IgD-negative memory B cell (primary cell): ENCODE data around the gene EPHA6. TPM values are rescaled to one million over a fixed set of nuclear protein-coding genes. Genes with fewer than 3 reads are reported as not detected.

Experiments
- H3K27ac Mint-ChIP-seq, 3 donors: one replicate each; pipeline ENCODE4 v1.8.0; 2020 to 2022; ENCODE audit warnings: mild to moderate bottlenecking in 3 of 3, mixed read lengths in 3 of 3, moderate library complexity in 1 of 3
- H3K27me3 Mint-ChIP-seq: one replicate; pipeline ENCODE4 v1.8.0; 2021; ENCODE audit warnings: mixed read lengths
- H3K36me3 Mint-ChIP-seq: one replicate; pipeline ENCODE4 v1.8.0; 2020; ENCODE audit warnings: mild to moderate bottlenecking, mixed read lengths
- H3K4me1 Mint-ChIP-seq, 3 donors: one replicate each; pipeline ENCODE4 v1.8.0; 2020 to 2022; ENCODE audit warnings: mixed read lengths in 3 of 3, mild to moderate bottlenecking in 1 of 3
- H3K4me3 Mint-ChIP-seq, 4 donors: one replicate each; pipeline ENCODE4 v1.8.0; 2020 to 2022; ENCODE audit warnings: mild to moderate bottlenecking in 4 of 4, mixed read lengths in 4 of 4, moderate library complexity in 3 of 4
- H3K9me3 Mint-ChIP-seq, 3 donors: one replicate each; pipeline ENCODE4 v1.8.0; 2020 to 2021; ENCODE audit warnings: mixed read lengths in 3 of 3, mild to moderate bottlenecking in 1 of 3
- polyA plus RNA-seq: library from polyadenylated mRNA; unstranded; fragments of 300-500 nt; fragmentation: Illumina TruSeq; gene quantifications from one replicate; pipeline ENCODE4 v1.2.3, GENCODE V29; 2021

Gene EPHA6
- polyA plus RNA-seq, 1 donor from 2014 or later, result not detected

DNA sequence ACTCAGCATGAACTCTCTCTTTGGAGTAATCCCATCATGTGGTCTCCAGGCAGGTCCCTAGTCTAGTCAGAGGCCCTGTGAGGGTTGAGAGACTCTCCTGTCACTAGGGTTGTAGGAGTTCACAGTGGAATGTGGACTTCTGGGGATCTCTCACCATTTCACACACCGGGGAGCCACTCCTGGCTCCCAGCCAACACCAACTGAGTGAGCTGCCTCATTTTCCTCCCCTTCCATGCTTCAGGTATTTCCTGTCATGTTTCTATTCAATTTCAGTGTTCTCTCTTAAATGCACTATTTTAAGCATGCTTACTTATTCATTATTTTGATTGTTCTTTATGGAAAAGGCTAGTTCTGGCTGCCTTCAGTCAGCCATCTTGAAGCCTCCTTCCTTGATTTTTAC, 482.6 kb downstream of the EPHA6 start:
- H3K9me3 Mint-ChIP-seq, result peaks cover 0 to 6% (median 1%) of the 10 kb centered on the region in 3 donors
- peaks cover 0 to 2% (median 0%) of the 10 kb centered on the region in 3 donors for H3K4me1 Mint-ChIP-seq
- H3K27ac Mint-ChIP-seq, result no peak overlapping the region
- H3K36me3 Mint-ChIP-seq, result no peaks in the 10 kb centered on the region
- no peak overlapping the region for H3K4me3 Mint-ChIP-seq
- no peaks in the 10 kb centered on the region for H3K27me3 Mint-ChIP-seq

GRCh38 chr3:97301114-97301513, 486.7 kb downstream of the EPHA6 start:
- Mint-ChIP-seq H3K27ac (no peak overlapping the region), H3K4me3 (no peak overlapping the region), H3K27me3 (no peaks in the 10 kb centered on the region), H3K4me1 (no peaks in the 10 kb centered on the region), H3K9me3 (peaks cover 4 to 5% (median 4%) of the 10 kb centered on the region in 3 donors), H3K36me3 (peaks cover 2% of the 10 kb centered on the region)

GRCh38 chr3:97306226-97306625, 491.8 kb downstream of the EPHA6 start:
- no peaks in the 10 kb centered on the region for H3K27me3 Mint-ChIP-seq
- no peak overlapping the region for H3K27ac Mint-ChIP-seq
- H3K4me3 Mint-ChIP-seq, result no peak overlapping the region
- peaks cover 2% of the 10 kb centered on the region for H3K36me3 Mint-ChIP-seq
- no peaks in the 10 kb centered on the region for H3K4me1 Mint-ChIP-seq
- H3K9me3 Mint-ChIP-seq, result peaks cover 2 to 5% (median 4%) of the 10 kb centered on the region in 3 donors

DNA sequence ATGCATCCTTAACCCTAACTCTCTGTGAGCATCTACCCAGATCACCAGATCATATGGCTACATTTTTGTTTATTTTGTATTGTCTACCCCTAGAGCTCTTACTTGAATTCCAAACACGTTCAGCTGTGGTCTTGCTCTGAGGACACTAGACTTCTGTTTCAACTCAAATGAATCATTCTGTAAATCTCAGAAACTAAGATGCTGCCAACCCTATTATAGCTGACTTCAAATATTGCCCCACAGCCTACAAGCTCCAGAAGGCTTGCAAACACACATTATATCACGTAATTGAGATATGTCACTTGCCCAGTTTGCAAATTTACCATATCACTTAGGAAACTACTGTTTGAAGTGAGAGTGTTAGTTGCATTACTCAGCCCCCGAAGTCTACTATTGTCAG, 524.0 kb downstream of the EPHA6 start:
- no peaks in the 10 kb centered on the region for H3K4me1 Mint-ChIP-seq
- peaks cover 0 to 2% (median 0%) of the 10 kb centered on the region in 3 donors for H3K9me3 Mint-ChIP-seq
- H3K27me3 Mint-ChIP-seq, result no peaks in the 10 kb centered on the region
- H3K36me3 Mint-ChIP-seq, result no peaks in the 10 kb centered on the region
- no peak overlapping the region for H3K27ac Mint-ChIP-seq
- H3K4me3 Mint-ChIP-seq, result no peak overlapping the region

GRCh38 chr3:97340940-97341339, 526.5 kb downstream of the EPHA6 start:
- no peak overlapping the region for H3K4me3 Mint-ChIP-seq
- no peaks in the 10 kb centered on the region for H3K27me3 Mint-ChIP-seq
- H3K27ac Mint-ChIP-seq, result no peak overlapping the region
- H3K36me3 Mint-ChIP-seq, result no peaks in the 10 kb centered on the region
- H3K4me1 Mint-ChIP-seq, result no peaks in the 10 kb centered on the region
- peaks cover 0 to 3% (median 0%) of the 10 kb centered on the region in 3 donors for H3K9me3 Mint-ChIP-seq

DNA sequence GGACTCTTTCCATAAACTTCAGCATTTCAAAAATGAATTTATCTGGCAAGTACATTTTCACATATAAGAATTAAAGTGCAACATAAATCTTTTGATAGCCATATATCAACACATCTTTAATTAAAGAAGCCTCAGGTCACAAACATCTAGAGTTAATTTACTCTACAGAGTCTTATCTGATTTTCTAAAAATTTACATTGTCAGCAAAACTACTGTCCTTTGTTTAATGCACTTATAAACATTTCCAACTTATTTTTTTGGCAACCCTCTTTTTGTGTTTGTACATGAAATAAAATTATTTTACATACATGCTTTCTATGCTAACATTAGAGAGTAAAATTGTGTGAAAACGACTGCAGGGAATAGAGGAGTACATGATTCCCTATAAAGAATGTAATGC, 533.4 kb downstream of the EPHA6 start:
- no peaks in the 10 kb centered on the region for H3K36me3 Mint-ChIP-seq
- no peaks in the 10 kb centered on the region for H3K27me3 Mint-ChIP-seq
- no peak overlapping the region for H3K27ac Mint-ChIP-seq
- no peak overlapping the region for H3K4me3 Mint-ChIP-seq
- H3K9me3 Mint-ChIP-seq, result peaks cover 0 to 6% (median 0%) of the 10 kb centered on the region in 3 donors
- peaks cover 0 to 2% (median 0%) of the 10 kb centered on the region in 3 donors for H3K4me1 Mint-ChIP-seq

DNA sequence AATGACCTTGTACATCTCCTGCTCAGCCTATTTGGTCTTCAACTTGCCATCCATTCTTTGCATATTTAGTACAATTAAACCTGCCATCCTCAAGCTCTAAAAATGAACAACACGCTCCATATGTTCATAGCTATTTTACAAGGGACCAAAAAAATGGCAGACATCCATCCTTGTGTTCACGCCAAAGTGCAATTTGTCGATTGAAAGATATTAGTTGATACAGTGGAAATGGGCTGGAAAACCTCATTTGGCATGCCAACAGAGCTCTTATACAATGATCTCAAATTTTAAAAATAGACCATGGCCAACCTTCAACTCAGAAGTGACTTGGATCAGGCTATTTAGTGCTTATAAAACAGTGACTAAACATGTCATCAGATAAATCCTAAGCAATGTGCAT, 536.6 kb downstream of the EPHA6 start:
- peaks cover 2 to 11% (median 3%) of the 10 kb centered on the region in 3 donors for H3K9me3 Mint-ChIP-seq
- H3K27ac Mint-ChIP-seq, result no peak overlapping the region
- H3K27me3 Mint-ChIP-seq, result no peaks in the 10 kb centered on the region
- H3K36me3 Mint-ChIP-seq, result no peaks in the 10 kb centered on the region
- no peak overlapping the region for H3K4me3 Mint-ChIP-seq
- H3K4me1 Mint-ChIP-seq, result peaks cover 0 to 2% (median 0%) of the 10 kb centered on the region in 3 donors

DNA sequence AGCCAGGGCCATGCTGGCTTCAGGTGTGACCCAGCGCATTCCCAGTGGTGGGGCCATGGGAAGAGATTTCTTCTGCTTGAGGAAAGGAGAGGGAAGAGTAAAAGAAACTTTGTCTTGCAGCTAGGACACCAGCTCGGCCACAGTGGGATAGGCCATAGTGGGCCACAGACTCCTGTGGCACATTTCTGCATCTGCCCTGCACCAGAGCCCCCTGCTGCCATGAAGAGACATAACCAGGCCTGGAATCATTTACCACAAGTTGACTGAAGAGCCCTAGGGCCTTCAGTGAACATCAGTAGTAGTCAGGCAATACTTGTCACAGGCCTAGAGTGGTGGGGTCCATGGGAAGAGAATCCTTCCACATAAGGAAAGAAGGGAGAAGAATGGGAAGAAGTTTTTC, 538.8 kb downstream of the EPHA6 start:
- Mint-ChIP-seq H3K4me1 (peaks cover 0 to 2% (median 0%) of the 10 kb centered on the region in 3 donors), H3K4me3 (no peak overlapping the region), H3K36me3 (no peaks in the 10 kb centered on the region), H3K27me3 (no peaks in the 10 kb centered on the region), H3K9me3 (peaks cover 1 to 15% (median 4%) of the 10 kb centered on the region in 3 donors), H3K27ac (no peak overlapping the region)

DNA sequence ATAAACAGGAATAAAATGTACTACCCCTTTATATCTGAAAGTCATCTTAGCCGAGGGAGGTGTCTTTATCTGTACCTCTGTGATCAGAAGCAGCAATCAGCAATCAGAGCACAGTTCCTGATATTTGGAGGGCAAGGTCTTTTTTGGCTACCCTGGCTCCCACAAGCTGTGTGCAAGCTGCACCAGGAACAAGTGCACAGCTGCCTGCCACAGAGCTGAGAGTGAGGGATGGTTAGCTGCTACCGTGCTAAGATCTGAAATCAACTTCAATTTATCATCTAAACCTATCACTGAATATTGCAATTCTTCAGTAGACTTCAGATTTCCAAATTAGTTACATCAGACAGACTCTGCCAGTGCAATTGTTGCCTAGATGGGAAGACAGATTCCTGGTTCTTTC, 545.6 kb downstream of the EPHA6 start:
- Mint-ChIP-seq H3K4me3 (no peak overlapping the region), H3K9me3 (peaks cover 0 to 17% (median 6%) of the 10 kb centered on the region in 3 donors), H3K27ac (no peak overlapping the region), H3K36me3 (no peaks in the 10 kb centered on the region), H3K27me3 (no peaks in the 10 kb centered on the region), H3K4me1 (no peaks in the 10 kb centered on the region)

DNA sequence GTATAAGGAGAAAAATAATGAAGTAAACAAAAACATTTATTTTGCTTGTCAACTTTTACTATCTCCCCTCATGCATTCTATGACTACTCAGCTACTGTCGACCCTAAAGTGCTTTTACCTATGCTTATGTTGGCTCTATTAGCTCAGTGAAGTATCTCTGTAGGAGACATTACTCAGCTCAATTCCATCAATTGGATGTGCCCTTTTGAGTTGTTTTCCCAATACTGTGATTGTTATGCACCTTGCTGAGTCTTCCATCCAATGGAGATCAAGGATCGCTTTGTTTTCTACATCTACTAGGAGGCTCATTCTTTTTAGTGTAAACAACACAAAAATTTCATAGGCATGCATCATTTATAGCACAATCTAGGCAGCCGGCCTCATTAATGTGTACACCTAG, 546.4 kb downstream of the EPHA6 start:
- Mint-ChIP-seq H3K27ac (no peak overlapping the region), H3K4me1 (no peaks in the 10 kb centered on the region), H3K27me3 (no peaks in the 10 kb centered on the region), H3K9me3 (peaks cover 0 to 12% (median 6%) of the 10 kb centered on the region in 3 donors), H3K4me3 (no peak overlapping the region), H3K36me3 (no peaks in the 10 kb centered on the region)

DNA sequence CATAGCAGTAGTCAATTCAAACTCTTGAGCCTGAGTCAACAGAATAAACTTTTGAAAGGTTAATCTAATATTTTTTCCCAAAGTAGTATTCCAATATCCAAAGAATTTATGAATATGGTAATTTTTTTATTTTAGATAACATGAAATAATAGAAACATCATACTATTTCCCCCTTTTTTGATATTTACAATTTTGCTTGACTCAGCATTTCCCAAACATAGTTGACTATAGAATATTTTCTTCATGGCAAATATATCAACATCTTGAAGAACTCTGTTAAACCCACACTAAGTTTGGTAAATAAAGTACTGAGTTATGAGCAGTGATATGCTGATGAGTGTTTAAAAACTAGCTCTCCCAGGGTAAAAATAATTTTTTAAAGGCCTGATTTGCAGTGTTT, 570.2 kb downstream of the EPHA6 start:
- H3K9me3 Mint-ChIP-seq, result peaks cover 0 to 9% (median 4%) of the 10 kb centered on the region in 3 donors
- no peak overlapping the region for H3K27ac Mint-ChIP-seq
- H3K4me1 Mint-ChIP-seq, result no peaks in the 10 kb centered on the region
- H3K27me3 Mint-ChIP-seq, result no peaks in the 10 kb centered on the region
- H3K36me3 Mint-ChIP-seq, result no peaks in the 10 kb centered on the region
- H3K4me3 Mint-ChIP-seq, result no peak overlapping the region

- no peaks in the 10 kb centered on the region for H3K36me3 Mint-ChIP-seq
- H3K4me1 Mint-ChIP-seq, result no peaks in the 10 kb centered on the region
- H3K27me3 Mint-ChIP-seq, result no peaks in the 10 kb centered on the region
- no peak overlapping the region for H3K27ac Mint-ChIP-seq
- no peak overlapping the region for H3K4me3 Mint-ChIP-seq
- H3K9me3 Mint-ChIP-seq, result peaks cover 0 to 9% (median 4%) of the 10 kb centered on the region in 3 donors
Observed at GRCh38 chr3:97388774-97389173, 574.4 kb downstream of the EPHA6 start.

DNA sequence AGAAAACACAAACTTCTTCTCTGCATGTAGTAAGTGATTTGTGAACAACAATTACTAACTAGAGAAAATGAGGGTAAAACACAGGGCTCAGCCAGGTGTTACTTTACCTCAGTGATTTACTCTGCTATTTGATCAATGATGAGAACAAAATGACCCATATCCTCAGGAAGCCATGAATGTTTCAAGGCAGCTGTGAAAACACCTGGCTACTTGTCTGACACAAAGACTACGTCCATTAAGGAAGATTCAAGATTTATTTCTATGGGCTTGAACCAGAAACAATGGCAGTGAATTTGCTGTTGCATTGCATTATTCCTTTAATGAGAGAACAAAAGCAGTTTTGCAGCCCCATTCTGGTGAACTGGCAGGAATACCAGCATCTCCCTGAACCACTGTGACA, 575.5 kb downstream of the EPHA6 start:
- H3K4me3 Mint-ChIP-seq, result no peak overlapping the region

DNA sequence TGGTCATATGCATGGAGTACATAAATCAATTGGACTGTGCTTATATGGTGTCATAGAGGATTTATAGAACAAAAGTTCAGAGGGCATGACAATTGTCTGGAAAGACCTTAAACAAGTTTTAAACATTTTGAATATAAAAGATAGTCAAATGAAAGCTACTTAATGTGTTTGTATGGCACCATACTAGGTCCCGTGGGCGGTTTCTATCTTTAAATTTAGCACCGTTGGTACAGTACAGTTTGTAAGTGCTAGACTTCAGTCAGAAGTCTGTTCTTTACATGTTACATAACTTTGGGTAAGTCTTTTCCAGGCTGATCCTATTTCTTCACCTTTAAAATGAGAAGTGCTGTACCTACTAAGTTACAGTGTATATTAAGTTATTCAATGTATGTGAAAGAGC, 576.8 kb downstream of the EPHA6 start:
- H3K9me3 Mint-ChIP-seq, result peaks cover 2 to 9% (median 4%) of the 10 kb centered on the region in 3 donors
- H3K36me3 Mint-ChIP-seq, result no peaks in the 10 kb centered on the region
- no peak overlapping the region for H3K4me3 Mint-ChIP-seq
- H3K4me1 Mint-ChIP-seq, result no peaks in the 10 kb centered on the region
- no peak overlapping the region for H3K27ac Mint-ChIP-seq
- no peaks in the 10 kb centered on the region for H3K27me3 Mint-ChIP-seq

More for the DNA sequence above, 575.5 kb downstream of the EPHA6 start:
- H3K36me3 Mint-ChIP-seq, result no peaks in the 10 kb centered on the region
- H3K27me3 Mint-ChIP-seq, result no peaks in the 10 kb centered on the region
- H3K9me3 Mint-ChIP-seq, result peaks cover 0 to 9% (median 4%) of the 10 kb centered on the region in 3 donors
- no peak overlapping the region for H3K27ac Mint-ChIP-seq
- H3K4me1 Mint-ChIP-seq, result no peaks in the 10 kb centered on the region

DNA sequence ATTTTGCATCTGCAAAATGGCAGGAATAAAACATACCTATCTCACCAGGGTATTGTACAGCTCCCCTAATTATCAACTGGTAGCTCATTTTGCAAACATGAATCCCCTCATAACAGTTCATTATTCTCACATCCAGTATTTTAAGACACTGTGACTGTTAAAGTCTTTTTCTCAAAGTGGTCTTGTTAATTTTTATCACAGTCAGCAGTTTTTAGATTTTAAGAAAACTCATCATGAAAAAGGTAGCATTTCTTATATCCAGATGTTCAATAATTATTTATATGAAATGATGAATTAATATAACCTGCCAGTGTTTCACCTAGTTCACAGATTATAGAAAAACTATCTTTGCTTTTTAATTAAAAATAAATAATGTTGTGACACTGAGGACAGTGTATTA, 595.2 kb downstream of the EPHA6 start:
- no peak overlapping the region for H3K4me3 Mint-ChIP-seq
- H3K27ac Mint-ChIP-seq, result no peak overlapping the region
- no peaks in the 10 kb centered on the region for H3K36me3 Mint-ChIP-seq
- no peaks in the 10 kb centered on the region for H3K4me1 Mint-ChIP-seq
- H3K9me3 Mint-ChIP-seq, result peaks cover 0 to 2% (median 0%) of the 10 kb centered on the region in 3 donors
- no peaks in the 10 kb centered on the region for H3K27me3 Mint-ChIP-seq

- Mint-ChIP-seq H3K36me3 (peaks cover 2% of the 10 kb centered on the region), H3K4me3 (no peak overlapping the region), H3K9me3 (peaks cover 2 to 18% (median 8%) of the 10 kb centered on the region in 3 donors), H3K4me1 (no peaks in the 10 kb centered on the region), H3K27me3 (no peaks in the 10 kb centered on the region), H3K27ac (no peak overlapping the region)
Observed at GRCh38 chr3:97421565-97421964, 607.2 kb downstream of the EPHA6 start.
